HG02981 (cell line): ENCODE measurements around the gene CLRN3.

Experiments
- ATAC-seq: cut with Tn5 transposase; IDR thresholded peaks from one replicate; pipeline ENCODE4 v1.9.1; 2021; ENCODE audit warnings: mild to moderate bottlenecking, moderate library complexity; ENCODE audit not compliant: unreplicated experiment

CLRN3 gene

DNA sequence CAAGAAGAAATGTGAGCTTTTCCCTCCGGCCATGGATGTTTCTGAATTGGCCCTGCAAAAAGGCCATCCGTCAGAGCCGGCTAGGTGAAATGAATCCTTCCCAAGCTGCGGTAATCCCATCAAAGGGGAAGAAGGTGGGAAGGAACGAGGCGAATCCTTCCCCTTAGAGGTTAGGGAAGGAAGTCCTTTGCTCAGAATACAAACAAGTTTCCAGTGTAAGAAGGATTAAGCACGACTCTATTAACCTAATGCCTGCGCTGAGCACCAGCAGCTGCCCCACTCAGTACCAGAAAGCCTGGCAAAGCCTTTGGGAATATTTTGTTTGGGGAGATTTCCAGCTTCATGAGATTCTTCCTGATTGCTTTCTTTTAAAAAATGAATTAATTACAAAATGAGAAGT, 42.8 kb downstream of the CLRN3 start:
- no peak for ATAC-seq

DNA sequence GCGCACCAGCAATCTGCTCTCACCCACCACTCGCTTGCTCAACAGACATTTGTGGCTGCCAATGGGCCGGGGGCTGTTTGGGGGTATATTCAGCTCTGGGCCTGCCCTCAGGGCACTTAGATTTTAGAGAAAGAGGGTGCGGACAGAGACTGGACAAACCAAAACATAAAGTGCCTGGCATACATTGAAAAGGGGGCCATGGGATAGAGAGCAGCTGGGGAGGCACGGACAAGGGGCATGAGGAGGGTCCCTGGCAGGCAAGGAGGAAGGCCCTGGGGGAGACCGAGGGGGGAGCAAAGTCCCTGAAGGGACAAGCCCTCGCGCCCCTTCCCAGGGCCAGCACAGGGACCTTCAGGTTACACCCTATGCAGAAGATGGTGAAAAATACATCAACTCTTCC, 43.5 kb downstream of the CLRN3 start:
- ATAC-seq, result no peak

DNA sequence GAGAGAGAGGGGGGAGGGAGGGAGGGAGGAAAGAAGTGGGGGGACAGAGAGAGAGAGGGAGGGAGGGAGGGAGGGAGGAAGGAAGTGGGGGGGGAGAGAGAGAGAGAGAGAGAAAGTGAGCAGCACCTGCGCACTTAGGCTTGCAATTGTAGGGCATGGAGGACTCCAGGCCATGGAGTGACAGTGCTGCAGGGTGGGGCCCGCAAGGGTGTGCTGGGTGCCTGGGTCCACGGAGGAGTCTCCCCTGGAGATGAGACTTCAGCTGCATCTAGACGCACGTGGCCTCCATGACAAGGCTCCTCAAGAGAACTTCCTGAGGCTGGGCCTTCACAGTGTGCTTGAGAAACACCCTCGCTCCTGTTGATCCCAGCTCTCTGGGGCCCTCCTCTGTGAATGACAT, 44.5 kb downstream of the CLRN3 start:
- no peak for ATAC-seq

DNA sequence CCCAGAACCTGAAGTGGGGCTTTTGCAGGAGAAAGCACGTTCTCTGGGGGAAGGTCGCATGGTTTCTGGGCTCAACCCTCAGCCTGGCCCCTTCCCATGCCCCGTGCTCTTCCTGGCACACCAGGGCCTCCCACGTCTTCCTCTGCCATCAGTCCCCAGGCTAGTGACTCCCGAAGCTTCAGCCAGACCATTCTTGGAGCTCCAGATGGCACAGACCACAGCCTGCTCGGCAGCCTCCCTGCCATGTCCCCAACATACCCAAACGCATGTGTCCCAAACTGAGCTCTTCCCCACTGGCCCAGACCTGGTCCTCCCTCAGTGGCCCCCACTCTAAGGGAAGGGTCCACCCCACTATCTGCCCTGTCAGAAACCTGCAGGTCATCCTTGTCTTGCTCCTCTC, 47.0 kb downstream of the CLRN3 start:
- ATAC-seq, result no peak

DNA sequence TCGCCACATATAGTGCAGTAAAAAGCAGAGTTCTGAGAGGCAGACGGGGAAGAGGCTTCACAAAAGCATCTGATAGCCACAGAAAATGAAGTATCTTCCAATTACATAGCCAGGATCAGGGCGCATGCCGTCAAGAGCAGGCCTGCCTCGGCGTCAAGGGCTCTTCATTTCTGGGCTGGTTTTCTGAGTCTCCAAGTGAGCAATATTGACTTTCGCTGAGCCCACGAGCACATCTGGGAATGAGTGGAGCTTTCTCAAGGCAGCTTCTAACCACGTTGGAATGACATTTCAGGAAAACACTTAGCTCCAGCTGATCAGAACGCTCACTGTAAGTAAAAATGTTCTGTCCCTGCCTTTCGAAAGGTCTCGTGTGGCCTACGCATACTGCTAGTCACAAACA, 51.9 kb downstream of the CLRN3 start:
- ATAC-seq, result no peak

DNA sequence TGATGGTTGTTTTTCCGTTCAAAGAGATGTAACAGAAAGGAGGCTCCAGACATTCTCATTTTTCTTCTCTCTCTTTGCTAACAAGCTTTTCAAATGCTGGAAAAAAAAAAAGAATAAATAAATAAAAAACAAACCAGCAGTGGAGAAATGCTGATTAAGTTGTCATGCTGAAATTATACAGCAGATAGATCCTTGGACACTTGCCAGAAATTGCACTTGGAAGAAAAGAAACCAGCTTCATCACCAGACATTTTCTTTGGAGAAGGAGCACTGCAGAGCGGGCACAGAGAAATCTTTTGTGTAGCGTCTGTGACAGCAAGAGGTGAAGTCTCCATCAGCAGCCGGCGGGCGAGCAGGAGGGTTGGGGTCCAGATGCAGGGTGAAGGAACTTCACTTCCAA, 55.8 kb downstream of the CLRN3 start:
- no peak for ATAC-seq

DNA sequence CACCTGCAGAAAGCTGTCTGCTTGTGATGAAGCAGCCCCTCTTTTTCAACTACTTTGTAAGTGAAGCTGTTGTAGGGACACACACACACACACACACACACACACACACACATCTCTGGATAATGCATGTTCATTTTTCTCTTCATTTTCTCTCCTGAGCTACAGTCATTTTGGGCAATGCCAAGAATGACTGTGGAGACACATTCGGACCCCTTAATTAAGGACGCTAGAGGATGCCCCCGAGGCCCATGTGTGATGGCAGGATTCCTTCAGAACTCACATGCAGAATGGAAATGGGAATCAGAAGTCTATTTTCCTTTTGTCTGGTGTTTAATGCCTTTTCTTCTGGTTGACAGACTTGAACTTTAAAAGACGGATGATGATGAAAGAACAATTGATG, 56.6 kb downstream of the CLRN3 start:
- ATAC-seq, result no peak

DNA sequence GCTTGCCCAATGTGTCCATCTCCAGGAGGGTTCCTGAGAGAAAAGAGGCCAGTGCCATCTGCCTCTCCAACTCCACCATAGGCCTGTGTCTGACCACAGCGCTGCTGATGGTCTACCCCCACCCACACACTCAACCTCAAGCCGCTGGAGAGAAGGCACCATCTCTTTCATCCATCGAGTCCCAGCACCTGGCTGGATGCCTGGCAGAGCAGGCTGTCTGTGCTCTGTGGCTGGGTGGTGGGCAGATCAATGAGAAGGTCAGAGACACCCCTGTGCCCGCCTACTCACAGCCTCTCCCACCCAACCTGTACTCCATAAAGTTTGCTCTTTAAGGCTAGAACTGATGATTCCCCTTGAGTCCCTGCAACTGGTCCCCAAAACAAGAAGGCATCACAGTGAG, 58.0 kb downstream of the CLRN3 start:
- no peak for ATAC-seq

DNA sequence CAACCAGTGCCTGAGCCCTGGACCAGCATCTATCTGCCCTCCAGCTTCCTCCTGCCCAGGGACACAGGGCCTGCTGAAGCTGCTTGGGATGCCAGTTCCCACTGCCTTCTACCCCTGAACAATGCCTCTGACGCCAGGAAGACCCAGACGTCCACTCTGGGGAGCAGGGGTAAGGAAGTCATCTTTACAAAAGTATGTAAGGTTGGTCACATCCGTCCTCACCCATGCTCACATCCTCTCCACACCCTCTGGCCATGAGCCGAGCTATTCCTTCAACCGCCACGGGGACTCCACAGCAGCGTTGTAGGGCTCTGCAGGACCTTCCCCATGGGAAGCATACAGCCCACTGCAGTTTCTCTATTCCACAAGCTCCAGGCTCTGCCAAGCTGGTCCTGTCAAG, 58.5 kb downstream of the CLRN3 start:
- no peak for ATAC-seq

DNA sequence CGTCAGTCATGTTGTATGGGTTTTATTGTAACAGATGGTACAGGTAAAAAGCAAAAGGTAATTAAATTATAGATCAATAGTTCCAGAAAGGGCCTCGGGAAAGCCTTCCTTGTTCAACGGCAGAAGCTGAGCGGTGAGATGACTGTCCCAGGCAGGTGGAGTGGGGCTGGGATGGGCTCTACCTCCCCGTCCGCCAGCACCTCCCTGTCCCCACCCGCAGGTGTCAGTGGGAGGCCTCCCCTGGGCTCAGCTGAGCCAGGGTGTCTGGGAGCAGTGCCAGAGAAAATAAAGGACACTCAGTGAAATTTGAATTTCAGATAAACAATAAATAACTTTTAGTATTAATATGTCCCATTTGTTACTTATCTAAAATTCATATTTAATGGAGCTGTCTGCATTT, 58.9 kb downstream of the CLRN3 start:
- ATAC-seq, result no peak

DNA sequence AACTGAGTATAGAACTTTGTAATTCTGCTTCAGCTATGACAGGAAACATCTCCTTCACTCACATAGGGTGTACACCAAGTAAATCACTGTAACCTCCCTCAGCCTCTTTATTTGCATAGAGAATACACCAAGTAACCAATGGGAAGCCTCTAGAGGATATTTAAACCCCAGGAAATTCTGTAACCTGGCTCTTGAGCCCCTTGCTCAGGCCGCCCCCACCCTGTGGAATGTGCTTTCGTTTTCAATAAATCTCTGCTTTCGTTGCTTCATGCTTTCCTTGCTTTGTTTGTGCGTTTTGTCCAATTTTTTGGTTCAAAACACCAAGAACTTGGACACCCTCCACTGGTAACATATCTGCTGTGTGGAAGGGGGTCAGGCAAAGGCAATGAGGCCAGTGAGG, 60.2 kb downstream of the CLRN3 start:
- no peak for ATAC-seq

DNA sequence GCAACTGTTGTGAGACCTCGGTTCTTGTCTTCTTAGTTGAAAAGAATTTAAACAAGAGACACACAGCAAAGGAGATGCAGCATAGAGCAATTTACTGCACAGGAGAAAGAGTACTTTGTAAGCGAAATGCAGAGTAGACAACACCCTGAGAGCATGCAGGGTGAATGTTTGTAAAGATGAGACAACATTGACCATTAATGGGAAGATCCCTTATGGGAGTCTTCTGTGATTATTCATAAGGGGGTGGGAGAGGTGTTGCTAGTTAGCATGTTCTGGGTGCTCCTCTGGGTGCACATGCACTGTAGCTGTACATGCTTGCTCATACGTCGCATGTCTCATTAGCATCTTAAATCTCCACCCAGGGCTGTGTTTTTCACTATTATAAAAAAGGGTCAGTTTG, 62.3 kb downstream of the CLRN3 start:
- ATAC-seq, result no peak
